ENCODE data around the gene ZNF574. TPM values are rescaled to one million over a fixed set of nuclear protein-coding genes. Genes with fewer than 3 reads are reported as not detected.

The ZNF574 gene
- total and polyA plus RNA-seq, 2 donors from 2014 or later: 7.2 to 12.7 TPM

DNA sequence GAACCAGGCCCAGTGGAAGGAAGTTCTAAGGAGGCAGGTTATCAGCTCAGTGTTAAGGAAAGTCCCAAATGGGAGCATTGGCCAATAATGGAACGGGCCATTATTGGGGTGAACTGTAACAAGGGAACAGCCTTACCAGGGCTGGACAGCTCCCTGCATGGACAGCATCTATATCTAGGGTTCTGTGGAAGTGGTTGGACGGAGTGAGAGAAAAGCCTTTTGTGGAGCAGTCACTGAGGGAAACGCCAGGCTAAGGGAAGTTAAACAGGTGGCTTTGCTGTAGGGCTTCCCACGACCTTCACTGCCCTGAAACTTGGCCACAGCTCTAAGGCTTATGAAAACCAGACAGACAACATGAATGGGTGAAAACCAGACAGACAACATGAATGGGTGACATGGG, 39.3 kb downstream of the ZNF574 start:
- H3K36me3 ChIP-seq (ENCODE audit: control insufficient read depth in 2 of 3, insufficient read depth in 3 of 3, low read length in 3 of 3): no peaks in the 10 kb centered on the region
- no peak for FAIRE-seq
- intact Hi-C loops (cut with DNase I): no loop called here
- H3K4me1 ChIP-seq (ENCODE audit: control insufficient read depth in 2 of 3, insufficient read depth in 2 of 3, low read depth in 1 of 3, low read length in 3 of 3): peaks cover 0 to 3% (median 0%) of the 10 kb centered on the region in 3 donors
- no peaks in the 10 kb centered on the region for H3K27me3 ChIP-seq (ENCODE audit: control insufficient read depth, insufficient read depth, low read length)
- DNase-seq: peak in 2 of 5 donors; percentile 33 to 49
- H3K9ac ChIP-seq (ENCODE audit: low read length in 3 of 3): no peak overlapping the region
- H3K9me3 ChIP-seq (ENCODE audit: control insufficient read depth in 2 of 3, insufficient read depth in 1 of 3, low read length in 3 of 3): no peaks in the 10 kb centered on the region
- no peak overlapping the region for H3K4me3 ChIP-seq (ENCODE audit: low read length in 3 of 3)
- TF ChIP-seq CTCF (IDR thresholded peaks at IDR 0.05; ENCODE audit: borderline replicate concordance, extremely low read depth, insufficient read depth): no peak
- no peak overlapping the region for H3K27ac ChIP-seq (ENCODE audit: low read depth in 2 of 2, low read length in 2 of 2)

- TF ChIP-seq CTCF (IDR thresholded peaks at IDR 0.05; ENCODE audit: borderline replicate concordance, extremely low read depth, insufficient read depth): no peak
- Histone ChIP-seq H3K4me3 (ENCODE audit: low read length in 3 of 3) (no peak overlapping the region), H3K9ac (ENCODE audit: low read length in 3 of 3) (no peak overlapping the region), H3K27me3 (ENCODE audit: control insufficient read depth, insufficient read depth, low read length) (no peaks in the 10 kb centered on the region), H3K36me3 (ENCODE audit: control insufficient read depth in 2 of 3, insufficient read depth in 3 of 3, low read length in 3 of 3) (no peaks in the 10 kb centered on the region), H3K4me1 (ENCODE audit: control insufficient read depth in 2 of 3, insufficient read depth in 2 of 3, low read depth in 1 of 3, low read length in 3 of 3) (peaks cover 0 to 3% (median 0%) of the 10 kb centered on the region in 3 donors), H3K27ac (ENCODE audit: low read depth in 2 of 2, low read length in 2 of 2) (no peak overlapping the region), H3K9me3 (ENCODE audit: control insufficient read depth in 2 of 3, insufficient read depth in 1 of 3, low read length in 3 of 3) (no peaks in the 10 kb centered on the region)
- FAIRE-seq (no peak), DNase-seq (no peak)
- intact Hi-C loops (cut with DNase I): no loop called here
Observed at GRCh38 chr19:42115705-42116104, 39.7 kb downstream of the ZNF574 start.

DNA sequence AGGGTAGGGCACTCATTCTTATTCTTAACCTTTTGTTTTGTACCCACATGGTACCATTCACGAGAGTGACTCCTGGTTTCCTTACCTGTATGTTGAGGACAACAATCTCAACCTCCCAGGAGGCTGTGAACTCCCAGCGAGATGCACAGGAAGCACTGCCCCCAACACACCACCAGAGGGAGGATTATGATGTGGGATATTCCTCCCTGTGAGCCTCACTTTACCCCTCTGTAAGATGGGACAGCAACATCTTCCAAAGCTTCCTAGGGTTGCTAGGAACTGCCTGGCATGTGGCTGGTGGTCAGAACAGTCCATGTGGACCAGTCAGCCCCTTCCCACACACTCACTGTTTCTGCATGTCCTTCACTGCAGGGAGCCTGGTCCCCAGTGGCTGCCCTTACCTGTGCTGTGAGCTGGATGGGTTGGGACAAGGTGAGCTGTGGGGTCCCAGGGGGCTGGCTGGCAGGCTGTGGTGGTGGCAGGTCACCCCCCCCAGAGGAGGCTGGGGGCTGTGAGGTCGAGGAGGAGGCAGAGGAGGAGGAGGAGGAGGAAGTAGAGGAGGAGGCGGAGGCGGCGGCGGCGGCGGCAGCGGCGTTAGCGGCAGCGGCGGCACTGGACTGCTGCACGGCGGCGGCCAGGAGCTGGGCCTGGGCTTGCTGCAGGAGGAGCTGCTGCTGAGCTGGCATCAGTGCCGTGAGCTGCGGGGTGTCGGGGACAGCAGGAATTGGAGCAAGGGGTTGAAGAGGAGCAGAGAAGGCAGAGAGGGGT, 40.5 kb downstream of the ZNF574 start:
- Histone ChIP-seq H3K4me3 (ENCODE audit: low read length in 3 of 3) (no peak overlapping the region), H3K9ac (ENCODE audit: low read length in 3 of 3) (no peak overlapping the region), H3K27ac (ENCODE audit: low read depth in 2 of 2, low read length in 2 of 2) (no peak overlapping the region), H3K4me1 (ENCODE audit: control insufficient read depth in 2 of 3, insufficient read depth in 2 of 3, low read depth in 1 of 3, low read length in 3 of 3) (peaks cover 0 to 3% (median 0%) of the 10 kb centered on the region in 3 donors), H3K27me3 (ENCODE audit: control insufficient read depth, insufficient read depth, low read length) (no peaks in the 10 kb centered on the region), H3K9me3 (ENCODE audit: control insufficient read depth in 2 of 3, insufficient read depth in 1 of 3, low read length in 3 of 3) (no peaks in the 10 kb centered on the region), H3K36me3 (ENCODE audit: control insufficient read depth in 2 of 3, insufficient read depth in 3 of 3, low read length in 3 of 3) (no peaks in the 10 kb centered on the region)
- intact Hi-C loops (cut with DNase I): no loop called here
- TF ChIP-seq CTCF (IDR thresholded peaks at IDR 0.05; ENCODE audit: borderline replicate concordance, extremely low read depth, insufficient read depth): no peak
- no peak for DNase-seq
- no peak for FAIRE-seq
